HuH-7.5 (cell line): Measurements from ENCODE around the gene ADARB1.

Experiments used
- DNase-seq: peaks from one replicate; pipeline ENCODE4 v3.0.0; 2011; ENCODE audit warnings: low spot score

ADARB1 gene

DNA sequence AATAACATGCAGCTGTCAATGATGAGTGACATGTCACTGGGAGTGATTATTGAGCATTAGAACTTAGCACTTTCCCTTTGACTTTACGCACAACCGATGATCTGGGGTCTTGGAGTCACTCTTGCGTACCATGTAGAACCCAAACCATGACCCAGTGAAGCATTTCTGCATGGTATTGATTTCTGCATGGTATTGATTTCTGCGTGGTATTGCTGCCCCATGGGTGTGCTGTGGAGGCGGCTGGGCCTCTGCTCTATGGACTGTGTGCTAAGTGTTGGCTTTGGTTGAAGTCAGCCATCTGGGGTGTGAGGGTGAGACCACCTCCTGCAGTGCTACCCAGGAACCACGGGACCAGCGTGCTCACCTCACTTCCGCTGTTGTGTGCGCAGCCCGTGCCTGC lies 98.0 kb downstream of the ADARB1 start:
- no peak for DNase-seq

DNA sequence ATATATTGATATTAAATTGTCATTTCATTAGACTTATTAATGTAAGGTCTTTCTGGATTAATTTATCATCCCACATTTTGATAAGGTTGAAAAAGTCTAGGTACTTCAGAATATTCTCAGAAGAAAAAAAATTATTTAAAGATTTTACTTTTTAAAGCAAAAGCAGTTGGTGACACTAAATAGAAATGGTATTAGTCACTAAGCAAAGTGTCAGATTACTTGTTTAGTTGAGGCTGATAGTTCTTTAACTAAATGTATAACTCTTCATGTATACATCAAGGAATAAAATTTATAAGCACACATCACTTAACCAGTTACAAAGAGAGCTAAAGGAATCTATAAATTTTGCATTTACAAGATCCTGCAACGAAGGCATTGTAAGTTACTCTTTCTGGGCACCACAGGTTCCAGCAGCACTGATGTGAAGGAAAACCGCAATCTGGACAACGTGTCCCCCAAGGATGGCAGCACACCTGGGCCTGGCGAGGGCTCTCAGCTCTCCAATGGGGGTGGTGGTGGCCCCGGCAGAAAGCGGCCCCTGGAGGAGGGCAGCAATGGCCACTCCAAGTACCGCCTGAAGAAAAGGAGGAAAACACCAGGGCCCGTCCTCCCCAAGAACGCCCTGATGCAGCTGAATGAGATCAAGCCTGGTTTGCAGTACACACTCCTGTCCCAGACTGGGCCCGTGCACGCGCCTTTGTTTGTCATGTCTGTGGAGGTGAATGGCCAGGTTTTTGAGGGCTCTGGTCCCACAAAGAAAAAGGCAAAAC lies 101.1 kb downstream of the ADARB1 start:
- DNase-seq: no peak

- DNase-seq: no peak
These were observed 101.8 kb downstream of the ADARB1 start for GRCh38 chr21:45176141-45176540.

DNA sequence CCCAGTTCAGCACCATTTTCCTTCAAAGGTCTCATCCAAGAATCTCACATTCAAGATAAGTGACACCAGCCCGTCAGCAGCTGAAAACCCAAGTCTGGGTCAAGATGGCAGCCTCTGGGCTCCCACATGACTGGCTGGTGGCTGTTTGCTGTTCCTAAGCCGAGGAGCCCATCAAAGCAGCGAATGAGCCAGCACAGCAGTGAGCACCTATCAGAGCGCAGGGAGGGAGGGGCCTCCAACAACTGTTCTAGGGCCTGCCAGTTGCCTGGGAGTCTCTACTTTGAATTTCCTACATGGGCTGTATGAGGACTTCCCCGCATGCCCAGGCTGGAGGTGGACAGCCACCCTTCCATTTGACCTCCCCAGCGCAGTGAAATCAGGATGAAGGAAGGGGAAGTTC lies 102.7 kb downstream of the ADARB1 start:
- no peak for DNase-seq

DNA sequence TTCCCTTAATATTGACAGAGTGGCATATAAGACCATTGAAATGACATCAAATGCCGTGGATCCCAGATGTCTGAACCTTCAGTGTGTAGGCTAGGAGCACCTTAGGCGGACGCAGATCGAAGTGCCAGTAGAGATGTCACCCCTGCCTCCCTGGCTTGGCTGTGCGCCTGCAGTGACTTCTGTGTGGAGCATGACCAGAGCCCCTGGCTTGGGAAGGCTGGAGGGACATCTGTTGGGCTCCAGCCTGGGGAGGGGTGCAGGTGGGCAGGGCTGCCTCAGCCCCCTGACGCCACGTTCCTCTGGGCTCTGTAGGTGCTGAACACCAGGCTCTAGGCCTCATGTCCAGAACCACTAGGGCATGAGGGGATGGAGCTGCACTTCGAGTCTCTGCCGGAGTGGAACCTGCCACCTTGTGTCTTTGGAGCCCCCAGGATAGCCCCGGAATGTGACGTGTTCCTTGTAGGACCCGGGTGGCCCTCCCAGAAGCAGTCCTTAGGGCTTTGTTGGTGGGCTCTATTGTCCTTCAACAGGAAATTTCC lies 103.8 kb downstream of the ADARB1 start:
- no peak for DNase-seq

- no peak for DNase-seq
These were observed 104.6 kb downstream of the ADARB1 start for GRCh38 chr21:45178971-45179370.

- DNase-seq: no peak
These were observed 105.3 kb downstream of the ADARB1 start for GRCh38 chr21:45179568-45180245.

DNA sequence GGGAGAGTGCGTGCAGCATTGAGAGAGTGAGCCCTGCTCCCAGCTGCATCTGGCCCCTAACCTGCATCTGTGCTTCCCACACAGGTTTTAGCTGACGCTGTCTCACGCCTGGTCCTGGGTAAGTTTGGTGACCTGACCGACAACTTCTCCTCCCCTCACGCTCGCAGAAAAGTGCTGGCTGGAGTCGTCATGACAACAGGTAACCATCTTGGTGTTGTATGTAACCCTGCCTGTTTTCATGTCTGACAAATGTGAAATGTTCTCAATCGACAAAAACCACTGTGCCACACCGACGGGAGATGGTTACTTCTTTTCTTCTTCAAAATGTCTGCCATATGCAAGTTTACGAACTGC lies 105.8 kb downstream of the ADARB1 start:
- DNase-seq: no peak

GRCh38 chr21:45182958-45183357 lies 108.6 kb downstream of the ADARB1 start:
- DNase-seq: no peak

DNA sequence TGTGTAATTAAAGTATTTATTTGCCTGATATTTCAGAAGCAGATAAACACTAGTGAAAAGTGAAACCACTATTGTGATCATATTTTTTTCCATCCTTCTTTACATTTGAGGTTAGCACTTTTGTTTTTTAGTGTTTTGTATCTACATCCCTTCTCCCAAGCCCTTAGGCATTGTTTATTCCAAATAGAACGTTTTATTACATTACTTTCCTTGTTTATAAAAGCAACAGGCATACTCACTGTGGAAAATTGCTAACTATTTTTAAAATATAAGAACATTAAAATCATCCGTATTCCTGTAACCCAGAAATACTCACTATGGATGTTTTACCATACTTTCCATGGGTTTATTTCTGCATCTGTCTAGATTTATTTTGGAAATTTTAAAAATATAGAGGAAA lies 109.5 kb downstream of the ADARB1 start:
- no peak for DNase-seq

DNA sequence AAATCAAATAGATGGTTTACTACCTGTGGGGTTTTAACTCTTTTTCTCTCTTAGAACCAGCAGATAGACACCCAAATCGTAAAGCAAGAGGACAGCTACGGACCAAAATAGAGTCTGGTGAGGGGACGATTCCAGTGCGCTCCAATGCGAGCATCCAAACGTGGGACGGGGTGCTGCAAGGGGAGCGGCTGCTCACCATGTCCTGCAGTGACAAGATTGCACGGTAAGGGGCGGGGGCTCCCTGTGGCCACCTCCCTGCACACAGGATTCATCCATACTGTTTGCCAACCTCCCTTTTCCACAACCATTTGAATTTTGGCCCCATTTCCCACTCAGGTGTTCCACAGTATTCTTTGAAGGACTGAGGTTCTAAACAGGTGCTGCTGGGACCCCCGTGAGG lies 110.5 kb downstream of the ADARB1 start:
- DNase-seq: no peak

- DNase-seq: no peak
These were observed 112.3 kb downstream of the ADARB1 start for GRCh38 chr21:45186709-45187108.

DNA sequence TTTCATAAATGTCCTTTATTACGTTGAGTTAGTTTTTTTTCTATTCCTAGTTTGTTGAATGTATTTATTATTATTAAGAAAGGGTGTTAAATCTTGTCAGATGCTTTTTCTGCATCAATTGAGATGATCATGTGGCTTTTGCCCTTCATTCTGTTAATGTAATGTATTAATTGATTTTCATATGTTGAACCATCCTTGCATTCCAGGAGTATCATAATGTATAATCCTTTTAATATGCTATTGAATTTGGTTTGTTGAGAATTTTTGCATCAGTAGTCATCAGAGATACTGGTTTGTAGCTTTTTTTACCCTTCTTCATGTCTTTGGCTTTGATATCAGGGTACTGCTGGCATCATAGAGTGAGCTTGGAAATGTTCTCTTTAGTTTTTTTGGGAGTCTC lies 113.3 kb downstream of the ADARB1 start:
- DNase-seq: no peak

DNA sequence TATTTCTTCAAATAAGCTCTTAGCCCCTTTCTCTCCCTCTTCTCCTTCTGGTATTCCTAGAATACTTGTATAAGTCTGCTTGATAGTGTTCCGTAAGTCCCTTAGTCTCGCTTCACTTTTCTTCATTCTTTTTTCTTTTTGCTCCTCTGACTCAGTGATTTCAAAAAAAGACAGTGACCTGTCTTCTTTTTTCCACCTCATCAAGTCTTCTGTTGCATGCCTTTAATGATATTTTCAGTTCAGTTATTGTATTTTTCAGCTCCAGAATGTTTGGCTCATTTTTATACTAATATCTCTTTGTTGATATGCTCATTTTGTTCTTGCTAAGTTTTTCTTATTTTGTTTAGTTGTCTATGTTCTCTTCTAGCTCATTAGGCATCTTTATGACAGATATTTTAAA lies 115.6 kb downstream of the ADARB1 start:
- DNase-seq: no peak

DNA sequence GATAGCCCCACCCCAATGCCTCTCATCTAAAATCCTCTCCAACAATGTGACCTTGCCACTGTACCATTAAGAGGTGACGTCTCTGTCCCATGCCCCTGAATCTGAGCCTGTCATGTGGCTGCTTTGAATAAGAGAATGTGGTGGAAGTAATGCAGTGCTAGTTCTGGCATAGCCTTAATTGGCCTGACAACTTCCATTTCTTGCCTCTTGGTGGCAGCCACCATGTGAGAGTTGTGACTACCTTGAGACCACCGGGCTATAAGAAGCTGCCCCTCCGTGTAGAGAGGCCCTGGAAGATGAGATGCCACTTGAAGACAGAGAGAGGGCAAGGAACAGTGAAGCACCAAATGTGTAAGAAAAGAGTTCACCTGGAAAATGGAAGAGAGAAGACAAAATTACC lies 118.0 kb downstream of the ADARB1 start:
- DNase-seq: no peak

- DNase-seq: no peak
These were observed 122.2 kb downstream of the ADARB1 start for GRCh38 chr21:45196620-45197019.

- no peak for DNase-seq
These were observed 124.8 kb downstream of the ADARB1 start for GRCh38 chr21:45199201-45199600.

GRCh38 chr21:45200031-45200430 lies 125.7 kb downstream of the ADARB1 start:
- DNase-seq: no peak

GRCh38 chr21:45200581-45201296 lies 126.4 kb downstream of the ADARB1 start:
- DNase-seq: no peak

GRCh38 chr21:45202344-45202743 lies 128.0 kb downstream of the ADARB1 start:
- no peak for DNase-seq

GRCh38 chr21:45202889-45203288 lies 128.5 kb downstream of the ADARB1 start:
- DNase-seq: no peak

GRCh38 chr21:45203983-45204382 lies 129.6 kb downstream of the ADARB1 start:
- no peak for DNase-seq

DNA sequence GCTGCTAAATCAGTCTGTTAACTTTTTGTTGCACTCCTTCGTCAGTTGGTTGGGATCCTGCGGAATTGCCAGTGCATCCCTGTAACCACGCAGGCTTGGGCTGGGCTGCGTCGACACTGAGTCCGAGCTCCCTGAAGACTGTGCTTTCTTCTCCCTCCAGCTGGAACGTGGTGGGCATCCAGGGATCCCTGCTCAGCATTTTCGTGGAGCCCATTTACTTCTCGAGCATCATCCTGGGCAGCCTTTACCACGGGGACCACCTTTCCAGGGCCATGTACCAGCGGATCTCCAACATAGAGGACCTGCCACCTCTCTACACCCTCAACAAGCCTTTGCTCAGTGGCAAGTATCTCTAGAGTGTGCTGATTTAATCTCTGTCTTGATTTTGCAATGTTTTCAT lies 130.0 kb downstream of the ADARB1 start:
- DNase-seq: no peak
